Ascending aorta (tissue), 2 donors: ENCODE results near the gene SDF4. TPM values are rescaled to one million over a fixed set of nuclear protein-coding genes. Genes with fewer than 3 reads are reported as not detected.

ENCODE experiments used
- DNase-seq, 2 donors: peaks; one replicate each; pipeline ENCODE4 v3.0.0-alpha.2; 2019; ENCODE audit warnings: low spot score in 2 of 2
- H3K27ac ChIP-seq, 2 donors: fragments of 200-600 bp; sonication (generic); one replicate each; pipeline ENCODE4 v1.5.1; 2016 to 2017; ENCODE audit warnings: mild to moderate bottlenecking in 1 of 2
- H3K27me3 ChIP-seq: fragments of 200-600 bp; sonication (generic); one replicate; pipeline ENCODE4 v1.5.1; 2017
- H3K36me3 ChIP-seq, 2 donors: fragments of 200-600 bp; sonication (generic); one replicate each; pipeline ENCODE4 v1.5.1; 2016
- H3K4me1 ChIP-seq, 2 donors: fragments of 200-600 bp; sonication (generic); one replicate each; pipeline ENCODE4 v1.5.1; 2016 to 2017; ENCODE audit warnings: mild to moderate bottlenecking in 1 of 2
- H3K4me3 ChIP-seq, 2 donors: fragments of 200-600 bp; sonication (generic); one replicate each; pipeline ENCODE4 v1.5.1; 2016 to 2017; ENCODE audit warnings: mild to moderate bottlenecking in 1 of 2
- H3K9me3 ChIP-seq, 2 donors: fragments of 200-600 bp; sonication (generic); one replicate each; pipeline ENCODE4 v1.5.1; 2016
- CTCF ChIP-seq, 3 experiments: fragments of 200-600 bp in 2 of 3; fragments of 450-650 bp in 1 of 3; sonication (generic) in 2 of 3; IDR thresholded peaks; one replicate each; pipeline ENCODE4 v1.5.1; 2016 to 2019; ENCODE audit warnings: antibody characterized with exemption in 3 of 3, mild to moderate bottlenecking in 1 of 3, moderate library complexity in 1 of 3
- intact Hi-C: fragments of 100-400 bp; cut with DNase I; formaldehyde crosslinking; loops from one replicate; pipeline ENCODE4 v1.15.1; 2023
- total RNA-seq: library from RNA; depleted of rRNA; stranded (reverse); fragments of >200 nt; gene quantifications from one replicate; pipeline ENCODE4 v1.1.0, GENCODE V29; 2016

Gene SDF4
- total RNA-seq, 1 donor from 2014 or later: 223 TPM

- peaks cover 13 to 18% of the 10 kb centered on the region in 2 donors for H3K36me3 ChIP-seq
- intact Hi-C loops: loop anchor here (1.0 to 5.0 kb wide), 5 partner anchors 40 to 230 kb away; partner anchors contain the start of genes ACAP3, AURKAIP1, C1orf159 and HES4
- H3K9me3 ChIP-seq: no peaks in the 10 kb centered on the region
- H3K4me3 ChIP-seq: peak within 1 kb of the TSS; percentile 91 to 95
- no peak for TF ChIP-seq CTCF (IDR thresholded peaks at IDR 0.05)
- H3K27me3 ChIP-seq: no peaks in the 10 kb centered on the region
- DNase-seq: no peak
- peaks cover 23% of the 10 kb centered on the region in 2 donors for H3K4me1 ChIP-seq
- peak within 1 kb of the TSS; percentile 89 to 94 for H3K27ac ChIP-seq
Observed at GRCh38 chr1:1232208-1232795, 501 bp upstream of the SDF4 start, which contains the start of gene B3GALT6. Gene B3GALT6, plus strand, starts transcription at chr1:1232237. Its CDS starts 42 bp downstream, at chr1:1232279.

- no peak for TF ChIP-seq CTCF (IDR thresholded peaks at IDR 0.05)
- H3K4me3 ChIP-seq: peak overlapping the region; percentile 91 to 95
- H3K27ac ChIP-seq: peak overlapping the region; percentile 89 to 94
- peaks cover 22 to 33% of the 10 kb centered on the region in 2 donors for H3K36me3 ChIP-seq
- DNase-seq: no peak
- intact Hi-C loops: loop anchor here (5.0 kb wide), 2 partner anchors 76 to 229 kb away; partner anchors contain the start of genes ACAP3, HES4 and PUSL1
- H3K9me3 ChIP-seq: no peaks in the 10 kb centered on the region
- H3K4me1 ChIP-seq: peaks cover 23% of the 10 kb centered on the region in 2 donors
- no peaks in the 10 kb centered on the region for H3K27me3 ChIP-seq
Observed at GRCh38 chr1:1230656-1231399, 973 bp downstream of the SDF4 start.

GRCh38 chr1:1229770-1230169 lies 2.0 kb downstream of the SDF4 start:
- TF ChIP-seq CTCF (IDR thresholded peaks at IDR 0.05): no peak
- Histone ChIP-seq H3K36me3 (peaks cover 31 to 43% of the 10 kb centered on the region in 2 donors), H3K4me3 (peak overlapping the region; percentile 91 to 95), H3K9me3 (no peaks in the 10 kb centered on the region), H3K4me1 (peaks cover 23% of the 10 kb centered on the region in 2 donors), H3K27me3 (no peaks in the 10 kb centered on the region), H3K27ac (no peak overlapping the region)
- no peak for DNase-seq
- intact Hi-C loops: loop anchor here (5.0 kb wide), 2 partner anchors 78 to 227 kb away; partner anchors contain the start of genes ACAP3, HES4 and PUSL1

- Histone ChIP-seq H3K4me1 (peaks cover 23% of the 10 kb centered on the region in 2 donors), H3K27me3 (no peaks in the 10 kb centered on the region), H3K27ac (no peak overlapping the region), H3K36me3 (peaks cover 35 to 53% of the 10 kb centered on the region in 2 donors), H3K4me3 (no peak overlapping the region), H3K9me3 (no peaks in the 10 kb centered on the region)
- DNase-seq: no peak
- TF ChIP-seq CTCF (IDR thresholded peaks at IDR 0.05): no peak
- intact Hi-C loops: no loop called here
Observed at GRCh38 chr1:1228596-1229321, 3.0 kb downstream of the SDF4 start.

- H3K27me3 ChIP-seq: no peaks in the 10 kb centered on the region
- intact Hi-C loops: no loop called here
- no peaks in the 10 kb centered on the region for H3K9me3 ChIP-seq
- H3K36me3 ChIP-seq: peaks cover 41 to 58% of the 10 kb centered on the region in 2 donors
- H3K4me3 ChIP-seq: no peak overlapping the region
- H3K27ac ChIP-seq: no peak overlapping the region
- peaks cover 22% of the 10 kb centered on the region in 2 donors for H3K4me1 ChIP-seq
- no peak for DNase-seq
- no peak for TF ChIP-seq CTCF (IDR thresholded peaks at IDR 0.05)
Observed at GRCh38 chr1:1228187-1228586, 3.6 kb downstream of the SDF4 start.
